Upper lobe of left lung (tissue), 6 donors: ENCODE data around the gene OPALIN. TPM values are rescaled to one million over a fixed set of nuclear protein-coding genes. Genes with fewer than 3 reads are reported as not detected.

ENCODE experiments used
- ATAC-seq, 2 donors: fragments of 200-7000 bp; cut with Tn5 transposase; one replicate each; pipeline ENCODE4 v1.9.1; 2022; ENCODE audit warnings: mild to moderate bottlenecking in 2 of 2, moderate library complexity in 2 of 2; ENCODE audit not compliant: low FRiP score in 2 of 2
- DNase-seq, 2 donors: peaks; one replicate each; pipeline ENCODE4 v3.0.0-alpha.2; 2019 to 2020
- H3K27ac ChIP-seq, 4 donors: fragments of 200-600 bp; sonication (generic); one replicate each; pipeline ENCODE4 v1.5.1; 2016 to 2019
- H3K27me3 ChIP-seq, 4 donors: fragments of 200-600 bp; sonication (generic); one replicate each; pipeline ENCODE4 v1.5.1; 2017 to 2019
- H3K36me3 ChIP-seq, 4 donors: fragments of 200-600 bp; sonication (generic); one replicate each; pipeline ENCODE4 v1.5.1; 2016 to 2019
- H3K4me1 ChIP-seq, 4 donors: fragments of 200-600 bp; sonication (generic); one replicate each; pipeline ENCODE4 v1.5.1; 2018 to 2019
- H3K4me3 ChIP-seq, 4 donors: fragments of 200-600 bp; sonication (generic); one replicate each; pipeline ENCODE4 v1.5.1; 2017 to 2019; ENCODE audit warnings: mild to moderate bottlenecking in 2 of 4, moderate library complexity in 1 of 4
- H3K9me3 ChIP-seq, 4 donors: fragments of 200-600 bp; sonication (generic); one replicate each; pipeline ENCODE4 v1.5.1; 2018 to 2019
- CTCF ChIP-seq, 6 experiments: fragments of 450-650 bp in 4 of 6; fragments of 200-600 bp in 2 of 6; sonication (generic) in 2 of 6; IDR thresholded peaks; one replicate each; pipeline ENCODE4 v1.5.1; 2016 to 2019; ENCODE audit warnings: antibody characterized with exemption in 6 of 6
- EP300 ChIP-seq, 4 donors: sonication (generic); formaldehyde crosslinking; IDR thresholded peaks; one replicate each; pipeline ENCODE4 v1.5.1; 2017; ENCODE audit warnings: antibody characterized with exemption in 4 of 4, control low read depth in 2 of 4
- POLR2A ChIP-seq, 4 donors: fragments of 450-650 bp; IDR thresholded peaks; one replicate each; pipeline ENCODE4 v1.5.1; 2016 to 2017; ENCODE audit warnings: antibody characterized with exemption in 4 of 4, mild to moderate bottlenecking in 2 of 4
- POLR2AphosphoS5 ChIP-seq, 2 donors: sonication (generic); formaldehyde crosslinking; IDR thresholded peaks; one replicate each; pipeline ENCODE4 v1.5.1; 2017; ENCODE audit warnings: antibody characterized with exemption in 2 of 2
- WGBS, 2 donors: methylation state at CpG; one replicate each; pipeline ENCODE4 v1.1.5; 2017 to 2018; 5-methylcytosine and 5-hydroxymethylcytosine counted together
- total RNA-seq, 6 donors: library from RNA; depleted of rRNA in 4 of 6; stranded (reverse); fragments of >200 nt in 4 of 6; gene quantifications; one replicate each; pipeline versions ENCODE4 v1.1.0 to v1.2.1, GENCODE V29; 2016 to 2021
- donor health status: DM: no; HTN: no; CAD: no; lungs with moderate emphysema.
- donor health status: DM: no; HTN: yes; CAD: no; lungs with severe emphysema.

The OPALIN gene
- not detected for total RNA-seq

DNA sequence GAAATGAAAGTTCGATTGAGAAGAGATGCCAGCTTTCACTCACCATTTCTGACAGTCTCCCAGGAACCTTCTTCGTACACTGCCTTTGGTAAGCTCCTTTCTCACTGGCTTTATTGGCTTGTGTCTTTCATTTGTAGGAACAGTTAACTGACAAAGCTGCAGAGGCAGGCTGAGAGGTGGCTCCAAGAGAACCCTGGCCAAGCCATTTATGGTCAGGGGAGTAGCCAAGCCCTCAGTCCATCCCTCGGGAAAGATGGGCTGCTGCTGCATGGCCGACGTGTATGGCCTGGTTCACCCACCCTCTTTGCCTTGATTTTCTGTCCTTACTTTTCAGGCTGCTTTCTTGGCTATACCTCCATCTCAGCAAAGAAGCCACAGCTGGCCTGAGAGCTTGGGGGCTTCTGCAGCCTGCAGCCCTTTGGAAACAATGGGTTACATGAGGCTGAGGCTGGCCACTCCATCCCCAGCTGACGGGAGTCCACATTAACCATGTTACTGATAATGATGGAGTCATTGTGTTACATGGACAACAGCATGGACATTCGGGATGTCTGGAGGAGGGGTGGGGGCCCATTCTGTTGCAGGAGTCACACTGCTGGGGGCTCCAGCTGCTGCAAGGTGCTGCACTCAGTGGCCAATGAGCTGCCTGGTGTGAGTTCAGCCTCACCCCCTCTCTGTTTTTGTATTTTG is at the start of gene OPALIN:
Gene OPALIN, minus strand, starts transcription at position 152 of the 690 bp plus-strand sequence. Its CDS starts 106 bp downstream, at position 46.
- Histone ChIP-seq H3K27ac (no peak within 1 kb of the TSS), H3K9me3 (no peaks in the 10 kb centered on the region), H3K4me1 (no peaks in the 10 kb centered on the region), H3K27me3 (no peaks in the 10 kb centered on the region), H3K36me3 (no peaks in the 10 kb centered on the region), H3K4me3 (no peak within 1 kb of the TSS)
- ATAC-seq = no peak
- no peak for DNase-seq
- 82 to 85% methylated on average over 6 to 7 of the region's 7 CpGs for WGBS, 2 donors
- TF ChIP-seq CTCF (IDR thresholded peaks at IDR 0.05) (no peak), EP300 (IDR thresholded peaks at IDR 0.05) (no peak), POLR2AphosphoS5 (IDR thresholded peaks at IDR 0.05) (no peak), POLR2A (IDR thresholded peaks at IDR 0.05) (no peak)

DNA sequence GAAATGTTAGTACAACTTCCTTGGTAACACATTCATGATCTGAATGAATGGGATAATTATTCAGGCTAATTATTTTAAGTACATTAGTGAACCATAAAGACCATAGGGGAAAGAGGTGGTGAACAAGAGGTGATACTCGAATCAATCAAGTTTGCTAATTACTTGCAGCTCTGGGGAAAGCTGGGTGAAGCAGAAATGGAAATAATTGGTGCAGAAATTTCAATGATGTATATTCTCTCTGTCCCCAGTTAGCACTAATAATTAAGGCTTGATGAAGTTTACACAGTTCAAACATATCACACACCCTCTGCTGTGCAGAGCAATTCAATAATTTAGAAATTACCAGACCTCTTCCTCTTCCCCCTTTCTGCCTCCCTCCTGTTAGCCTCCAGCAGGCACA is 49.4 kb upstream of the OPALIN start:
- ATAC-seq (no peak), DNase-seq (no peak)
- H3K4me1 ChIP-seq = no peaks in the 10 kb centered on the region
- no peak overlapping the region for H3K27ac ChIP-seq
- 71 to 81% methylated on average over 1 of the region's 1 CpG for WGBS, 2 donors
- H3K27me3 ChIP-seq = no peaks in the 10 kb centered on the region
- no peaks in the 10 kb centered on the region for H3K9me3 ChIP-seq
- no peak overlapping the region for H3K4me3 ChIP-seq
- H3K36me3 ChIP-seq = no peaks in the 10 kb centered on the region
- TF ChIP-seq CTCF (IDR thresholded peaks at IDR 0.05) = no peak
- no peak for TF ChIP-seq POLR2A (IDR thresholded peaks at IDR 0.05)
- no peak for TF ChIP-seq EP300 (IDR thresholded peaks at IDR 0.05)
- no peak for TF ChIP-seq POLR2AphosphoS5 (IDR thresholded peaks at IDR 0.05)

- WGBS, 2 donors = 84% methylated on average over 15 of the region's 15 CpGs
- Histone ChIP-seq H3K4me1 (no peaks in the 10 kb centered on the region), H3K4me3 (no peak overlapping the region), H3K9me3 (no peaks in the 10 kb centered on the region), H3K27ac (no peak overlapping the region), H3K27me3 (no peaks in the 10 kb centered on the region), H3K36me3 (no peaks in the 10 kb centered on the region)
- TF ChIP-seq EP300 (IDR thresholded peaks at IDR 0.05) = no peak
- TF ChIP-seq CTCF (IDR thresholded peaks at IDR 0.05) = no peak
- ATAC-seq (no peak), DNase-seq (peak in 1 of 2 donors; percentile 8)
Observed at GRCh38 chr10:96407560-96408069, 48.8 kb upstream of the OPALIN start.

DNA sequence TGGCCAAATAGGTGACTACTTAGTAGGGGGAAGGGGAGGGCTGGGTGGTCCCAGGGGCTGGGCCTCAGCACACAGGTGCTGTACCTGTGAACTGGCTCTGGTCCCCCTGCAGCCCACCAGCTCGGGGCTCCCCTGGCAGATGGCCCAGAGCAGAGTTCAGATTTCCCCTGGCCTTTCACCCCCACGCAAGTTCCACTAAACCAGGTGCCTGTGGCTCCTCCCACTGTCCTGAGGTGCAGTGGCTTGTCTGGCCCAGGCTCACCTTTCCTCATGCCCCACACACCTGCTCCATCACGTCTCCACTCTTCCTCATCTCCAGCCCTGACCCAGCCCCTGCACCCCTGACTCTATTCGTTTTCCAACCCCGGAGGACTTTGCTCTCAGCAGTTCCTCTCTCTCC is 47.3 kb upstream of the OPALIN start:
- Histone ChIP-seq H3K4me1 (no peaks in the 10 kb centered on the region), H3K9me3 (no peaks in the 10 kb centered on the region), H3K27ac (no peak overlapping the region), H3K27me3 (no peaks in the 10 kb centered on the region), H3K36me3 (no peaks in the 10 kb centered on the region), H3K4me3 (no peak overlapping the region)
- 71 to 83% methylated on average over 4 to 5 of the region's 5 CpGs for WGBS, 2 donors
- no peak for ATAC-seq
- no peak for TF ChIP-seq EP300 (IDR thresholded peaks at IDR 0.05)
- TF ChIP-seq POLR2A (IDR thresholded peaks at IDR 0.05) = no peak
- no peak for TF ChIP-seq CTCF (IDR thresholded peaks at IDR 0.05)
- no peak for TF ChIP-seq POLR2AphosphoS5 (IDR thresholded peaks at IDR 0.05)
- peak in 1 of 2 donors; percentile 12 for DNase-seq
